Measurements from ENCODE around the gene ALG9. TPM values are rescaled to one million over a fixed set of nuclear protein-coding genes. Genes with fewer than 3 reads are reported as not detected.
A peak's percentile ranks its signal among the peaks of the same experiment; 100 is the strongest.

The ALG9 gene
- polyA plus RNA-seq, 1 donor, result 26.5 TPM

DNA sequence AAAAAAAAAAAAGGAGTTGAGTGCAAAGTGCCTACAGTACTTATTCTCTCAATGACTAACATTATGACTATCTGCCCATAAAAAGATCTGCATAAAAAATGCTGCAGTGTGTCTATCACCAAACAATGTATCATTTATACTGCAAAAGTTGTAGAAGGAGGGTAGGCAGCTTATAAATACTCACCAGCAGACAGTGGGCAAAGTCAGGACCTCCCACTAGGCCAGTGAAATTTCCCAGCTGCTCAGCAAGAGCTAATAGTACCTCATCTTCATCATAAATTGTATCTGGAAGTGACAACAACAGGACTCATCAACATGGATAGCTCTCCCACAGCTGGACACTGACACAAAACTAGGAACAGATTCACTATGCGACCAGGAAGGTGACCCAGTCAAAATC, 106.8 kb downstream of the ALG9 start:
- no peak for DNase-seq

DNA sequence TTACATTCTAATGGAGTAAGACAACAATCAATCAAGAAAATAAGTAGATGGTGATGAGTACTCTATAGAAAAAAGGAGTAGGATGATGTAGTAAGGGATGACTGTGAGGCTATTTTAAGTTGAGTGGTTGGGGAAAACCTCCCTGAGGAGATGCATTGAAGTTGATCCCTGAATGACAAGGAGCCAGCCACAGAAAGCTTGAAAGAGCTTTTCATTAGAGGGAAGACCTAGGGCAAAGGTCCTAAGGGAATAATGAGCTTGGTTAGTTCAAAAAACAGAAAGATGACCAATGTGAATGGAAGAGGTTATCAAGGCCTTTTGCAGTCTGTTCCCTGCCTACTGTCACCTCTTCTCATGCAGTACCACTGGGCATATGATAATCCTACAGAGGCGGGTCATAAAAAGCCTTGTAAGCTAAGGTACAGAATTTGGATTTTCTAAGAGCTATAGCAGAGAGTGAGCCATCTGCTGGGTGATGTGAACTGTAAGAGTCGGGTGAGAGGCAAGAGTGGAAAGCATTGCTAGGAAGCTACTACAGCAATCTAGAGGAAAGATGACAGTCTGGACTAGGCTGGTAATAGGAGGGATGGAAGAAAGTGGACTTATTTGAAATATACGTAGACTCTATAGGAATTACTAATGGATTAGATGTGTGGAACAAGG, 108.3 kb downstream of the ALG9 start:
- no peak for DNase-seq

DNA sequence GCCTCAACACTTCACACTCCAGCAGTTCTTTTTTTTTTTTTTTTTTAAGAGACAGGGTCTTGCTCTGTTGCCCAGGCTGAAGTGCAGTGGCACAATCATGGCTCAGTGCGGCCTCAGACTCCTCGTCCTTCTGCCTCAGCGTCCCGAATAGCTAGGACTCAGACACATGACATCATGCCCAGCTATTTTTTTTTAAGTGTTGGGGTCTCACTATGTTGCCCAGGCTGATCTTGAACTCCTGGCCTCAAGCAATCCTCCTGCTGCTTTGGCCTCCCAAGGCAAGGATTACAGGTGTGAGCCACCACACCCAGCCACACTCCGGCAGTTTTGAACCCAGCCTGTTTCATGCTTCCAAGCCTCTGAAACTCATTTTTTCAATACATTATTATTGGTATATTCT, 108.9 kb downstream of the ALG9 start:
- DNase-seq, result no peak

DNA sequence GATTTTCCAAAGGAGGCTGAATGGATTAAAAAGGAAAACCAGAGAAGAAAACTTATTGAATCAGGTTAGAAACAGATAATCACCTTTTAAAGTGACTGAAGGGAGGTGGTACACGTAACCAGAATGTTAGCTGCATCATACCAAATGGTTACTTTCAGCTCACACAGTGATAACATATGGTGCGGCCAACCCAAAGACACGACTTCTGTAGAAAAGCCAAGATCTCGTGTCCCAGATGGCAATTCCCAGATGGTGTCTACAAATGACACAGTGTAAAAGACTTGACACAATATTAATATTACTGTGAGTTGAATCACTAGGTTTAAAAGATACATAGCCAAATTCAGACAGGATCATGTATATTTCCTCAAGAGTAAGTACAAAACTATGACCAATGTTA, 110.3 kb downstream of the ALG9 start:
- no peak for DNase-seq

- no peak for DNase-seq
Observed at GRCh38 chr11:111759778-111760407, 111.5 kb downstream of the ALG9 start.

- DNase-seq, result no peak
Observed at GRCh38 chr11:111759376-111759775, 112.0 kb downstream of the ALG9 start.

DNA sequence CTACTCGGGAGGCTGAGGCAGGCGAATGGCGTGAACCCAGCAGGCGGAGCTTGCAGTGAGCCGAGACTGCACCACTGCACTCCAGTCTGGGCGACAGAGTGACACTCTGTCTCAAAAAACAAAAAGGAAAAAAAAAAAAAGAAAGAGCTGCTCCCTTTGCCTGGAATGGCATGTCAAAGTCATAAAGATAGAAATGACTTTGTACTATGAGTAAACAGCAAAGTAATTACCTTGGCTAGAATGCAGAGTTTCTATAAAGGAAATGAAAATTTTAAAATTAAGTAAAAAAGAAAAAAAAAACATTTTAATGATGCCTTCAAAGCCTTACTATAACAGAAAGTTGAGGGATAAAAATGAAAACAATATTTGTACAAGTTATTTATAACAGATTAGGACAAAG, 115.3 kb downstream of the ALG9 start:
- DNase-seq, result no peak

GRCh38 chr11:111749646-111750045, 121.7 kb downstream of the ALG9 start:
- no peak for DNase-seq

- no peak for DNase-seq
Observed at GRCh38 chr11:111748035-111748804, 123.2 kb downstream of the ALG9 start.

- no peak for DNase-seq
Observed at GRCh38 chr11:111745719-111746504, 125.5 kb downstream of the ALG9 start.

DNA sequence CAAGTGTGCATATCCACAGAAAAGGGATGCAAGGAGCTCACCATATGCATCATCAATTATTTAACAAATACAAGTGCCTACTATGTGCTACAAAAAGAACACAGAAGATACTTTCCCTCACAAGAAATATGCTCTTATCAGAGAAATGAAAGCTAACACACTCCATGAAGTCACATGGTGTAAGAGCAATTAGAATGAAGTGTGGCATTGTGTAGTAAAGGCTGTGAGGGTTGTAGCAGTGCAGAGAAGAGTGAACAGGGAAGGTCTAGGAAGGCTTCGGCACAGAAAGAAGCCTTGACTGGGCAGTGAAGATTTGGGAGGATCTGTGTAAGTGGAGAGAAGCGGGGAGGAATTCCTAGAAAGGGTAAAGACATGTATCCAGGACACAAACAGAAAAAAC, 127.7 kb downstream of the ALG9 start:
- no peak for DNase-seq

DNA sequence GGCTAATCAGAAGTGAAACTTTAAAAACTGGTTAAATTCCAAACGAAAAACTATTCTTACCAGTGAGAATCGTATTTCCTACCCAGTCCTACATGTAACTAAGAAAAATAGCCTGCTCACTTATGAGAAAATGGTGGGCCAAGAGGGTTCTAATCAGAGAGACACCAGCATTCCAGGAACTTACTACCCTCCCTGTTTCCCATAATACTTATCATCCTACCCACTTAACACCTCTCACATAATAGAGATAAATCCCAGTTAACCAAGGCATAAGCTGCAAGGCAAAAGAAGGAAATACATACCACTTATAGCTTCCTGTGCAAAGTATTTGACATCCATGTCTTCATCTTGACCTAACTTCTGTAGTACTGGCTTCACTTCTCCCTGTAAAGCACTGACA, 129.6 kb downstream of the ALG9 start:
- DNase-seq, result no peak

GRCh38 chr11:111739299-111739698, 132.1 kb downstream of the ALG9 start:
- DNase-seq, result no peak

- peak; percentile 70 for DNase-seq
Observed at GRCh38 chr11:111737444-111738210, 133.8 kb downstream of the ALG9 start.

DNA sequence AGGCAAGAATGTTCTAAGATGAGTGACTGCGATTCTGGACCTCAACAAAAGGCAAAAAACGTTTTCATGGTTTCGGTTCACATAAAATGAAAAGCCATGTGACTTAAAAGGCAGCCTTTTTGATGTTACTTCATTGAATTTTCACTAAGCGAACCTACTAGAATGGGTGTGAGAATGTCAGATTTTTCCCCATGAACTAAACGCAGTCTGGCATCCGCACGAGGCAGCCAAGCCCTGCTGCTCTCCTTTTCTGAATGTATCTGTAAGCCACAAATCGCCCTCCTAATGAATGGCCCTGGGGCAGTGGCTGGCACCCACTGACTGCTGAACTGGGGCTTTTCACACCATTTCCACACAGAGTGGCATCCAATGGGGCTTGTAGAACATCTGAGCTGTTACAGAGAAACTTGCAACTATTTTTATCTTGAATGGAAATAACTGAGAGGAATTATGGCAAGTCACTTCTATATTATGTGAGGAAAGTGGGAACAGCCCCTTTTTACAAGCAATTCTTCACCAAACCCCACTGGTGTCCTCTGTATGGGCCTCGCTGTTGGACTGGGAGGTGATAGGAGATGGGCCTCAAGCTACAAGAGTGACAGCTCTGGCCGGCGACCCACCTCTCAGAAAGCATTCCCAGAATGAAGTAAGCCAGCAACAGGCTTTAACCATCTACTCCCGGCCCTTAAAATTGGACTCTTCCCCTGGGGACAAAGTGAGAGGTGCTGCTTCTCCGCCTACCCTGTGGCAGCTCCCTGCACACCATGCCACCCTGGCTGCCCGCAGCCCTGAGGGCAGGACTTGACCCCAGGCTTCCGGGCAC, 134.5 kb downstream of the ALG9 start:
- DNase-seq, result peak; percentile 36

Other genes with a start within 250 kb of the ALG9 start
- gene PPP2R1B, start 105.2 kb downstream of the ALG9 start, polyA plus RNA-seq (ENCODE audit: insufficient read length), result 11.4 TPM
- gene FDXACB1, start 7.6 kb upstream of the ALG9 start, polyA plus RNA-seq (ENCODE audit: insufficient read length), result 1.6 TPM
- 17.5 TPM for gene CFAP68, start 8.0 kb upstream of the ALG9 start, polyA plus RNA-seq (ENCODE audit: insufficient read length)
- gene CRYAB, start 40.2 kb upstream of the ALG9 start, polyA plus RNA-seq (ENCODE audit: insufficient read length), result 619 TPM
- 101 TPM for gene HSPB2, start 41.2 kb upstream of the ALG9 start, polyA plus RNA-seq (ENCODE audit: insufficient read length)
- 4.0 TPM for gene C11orf52, start 47.3 kb upstream of the ALG9 start, polyA plus RNA-seq (ENCODE audit: insufficient read length)
- 15.8 TPM for gene DIXDC1, start 65.8 kb upstream of the ALG9 start, polyA plus RNA-seq (ENCODE audit: insufficient read length)
- gene DLAT, start 153.8 kb upstream of the ALG9 start, polyA plus RNA-seq (ENCODE audit: insufficient read length), result 39.2 TPM
- gene PIH1D2, start 202.4 kb upstream of the ALG9 start, polyA plus RNA-seq (ENCODE audit: insufficient read length), result 0.93 TPM
- 26.1 TPM for gene NKAPD1, start 202.7 kb upstream of the ALG9 start, polyA plus RNA-seq (ENCODE audit: insufficient read length)
- 49.2 TPM for gene TIMM8B, start 215.2 kb upstream of the ALG9 start, polyA plus RNA-seq (ENCODE audit: insufficient read length)
- gene SDHD, start 215.3 kb upstream of the ALG9 start, polyA plus RNA-seq (ENCODE audit: insufficient read length), result 91.6 TPM